CD14-positive monocyte (primary cell): ENCODE data around the gene VPS8. TPM values are rescaled to one million over a fixed set of nuclear protein-coding genes. Genes with fewer than 3 reads are reported as not detected.
A peak's percentile ranks its signal among the peaks of the same experiment; 100 is the strongest.

ENCODE experiments used
- DNase-seq, 3 donors: peaks; one replicate each; pipeline ENCODE4 v3.0.0-alpha.2; 2011 to 2022
- H2AFZ ChIP-seq: 2 replicates; pipeline ENCODE4 v1.6.0; 2012; ENCODE audit warnings: mild to moderate bottlenecking, low read depth, low read length, inconsistent platforms; ENCODE audit not compliant: insufficient read depth, poor library complexity, severe bottlenecking
- H3K27ac ChIP-seq, 2 donors: 1 replicate in 1 of 2; 2 replicates in 1 of 2; pipeline ENCODE4 v1.5.1; 2012 to 2013; ENCODE audit warnings: low read length in 2 of 2, control low read depth in 1 of 2, inconsistent platforms in 1 of 2, low read depth in 1 of 2, mild to moderate bottlenecking in 1 of 2
- H3K27me3 ChIP-seq, 2 donors: one replicate each; pipeline versions ENCODE4 v1.6.0 to v1.6.1; 2011 to 2013; ENCODE audit warnings: low read length in 2 of 2; ENCODE audit not compliant: control insufficient read depth in 2 of 2, insufficient read depth in 2 of 2
- H3K36me3 ChIP-seq, 2 donors: replicated peaks in 1 of 2; 1 replicate in 1 of 2; 2 replicates in 1 of 2; pipeline versions ENCODE4 v1.5.1 to v1.6.1; 2012 to 2013; ENCODE audit warnings: low read length in 2 of 2, control low read depth in 1 of 2, inconsistent platforms in 1 of 2, mild to moderate bottlenecking in 1 of 2; ENCODE audit not compliant: insufficient read depth in 2 of 2, control insufficient read depth in 1 of 2
- H3K4me1 ChIP-seq, 2 donors: 1 replicate in 1 of 2; 2 replicates in 1 of 2; pipeline versions ENCODE4 v1.5.1 to v1.6.1; 2012 to 2013; ENCODE audit warnings: low read length in 2 of 2, control low read depth in 1 of 2, inconsistent platforms in 1 of 2, mild to moderate bottlenecking in 1 of 2, moderate library complexity in 1 of 2; ENCODE audit not compliant: insufficient read depth in 2 of 2, control insufficient read depth in 1 of 2
- H3K4me2 ChIP-seq: replicated peaks from 2 replicates; pipeline ENCODE3; 2012; ENCODE audit warnings: low read length, moderate library complexity, mild to moderate bottlenecking; ENCODE audit not compliant: poor library complexity, severe bottlenecking; ENCODE audit errors: extremely low read depth
- H3K4me3 ChIP-seq, 3 experiments: fragments of 200-600 bp in 1 of 3; sonication (generic) in 1 of 3; replicated peaks in 1 of 3; 1 replicate in 2 of 3; 2 replicates in 1 of 3; pipeline ENCODE4 v1.5.1; 2011 to 2013; ENCODE audit warnings: low read length in 3 of 3, mild to moderate bottlenecking in 3 of 3, control low read depth in 2 of 3, low read depth in 2 of 3, inconsistent platforms in 1 of 3, moderate library complexity in 1 of 3
- H3K79me2 ChIP-seq: 2 replicates; pipeline ENCODE4 v1.6.0; 2012; ENCODE audit warnings: mild to moderate bottlenecking, control low read depth, inconsistent platforms, low read length, moderate library complexity; ENCODE audit not compliant: insufficient read depth
- H3K9ac ChIP-seq: 2 replicates; pipeline ENCODE4 v1.6.0; 2017; ENCODE audit warnings: low read length, mild to moderate bottlenecking; ENCODE audit not compliant: insufficient read depth, poor library complexity, severe bottlenecking
- H3K9me3 ChIP-seq, 2 donors: replicated peaks in 1 of 2; 1 replicate in 1 of 2; 2 replicates in 1 of 2; pipeline versions ENCODE4 v1.5.1 to v1.6.1; 2012 to 2013; ENCODE audit warnings: low read length in 2 of 2, control low read depth in 1 of 2; ENCODE audit not compliant: control insufficient read depth in 1 of 2, insufficient read depth in 1 of 2
- H4K20me1 ChIP-seq: 2 replicates; pipeline ENCODE4 v1.6.0; 2012; ENCODE audit warnings: mild to moderate bottlenecking, low read length, control low read depth, moderate library complexity; ENCODE audit not compliant: insufficient read depth
- H3K27ac Mint-ChIP-seq, 7 donors: one replicate each; pipeline ENCODE4 v1.8.0; 2020; ENCODE audit warnings: mild to moderate bottlenecking in 7 of 7, mixed read lengths in 7 of 7, moderate library complexity in 6 of 7, inconsistent platforms in 2 of 7
- H3K27me3 Mint-ChIP-seq, 3 donors: one replicate each; pipeline ENCODE4 v1.8.0; 2021 to 2022; ENCODE audit warnings: low read depth in 3 of 3, mild to moderate bottlenecking in 3 of 3, mixed read lengths in 3 of 3, moderate library complexity in 3 of 3, inconsistent platforms in 1 of 3
- H3K36me3 Mint-ChIP-seq, 2 donors: one replicate each; pipeline ENCODE4 v1.8.0; 2020; ENCODE audit warnings: mixed read lengths in 2 of 2, inconsistent platforms in 1 of 2, mild to moderate bottlenecking in 1 of 2
- H3K4me1 Mint-ChIP-seq: one replicate; pipeline ENCODE4 v1.8.0; 2020; ENCODE audit warnings: mild to moderate bottlenecking, mixed read lengths
- H3K4me3 Mint-ChIP-seq, 2 donors: one replicate each; pipeline ENCODE4 v1.8.0; 2020; ENCODE audit warnings: mild to moderate bottlenecking in 2 of 2, mixed read lengths in 2 of 2, moderate library complexity in 1 of 2
- H3K9me3 Mint-ChIP-seq, 7 donors: one replicate each; pipeline ENCODE4 v1.8.0; 2020 to 2022; ENCODE audit warnings: mixed read lengths in 7 of 7, mild to moderate bottlenecking in 6 of 7, moderate library complexity in 6 of 7, inconsistent platforms in 2 of 7
- CTCF ChIP-seq: fragments of 200-600 bp; IDR thresholded peaks from one replicate; pipeline ENCODE4 v1.8.0; 2022; ENCODE audit warnings: antibody characterized with exemption, mild to moderate bottlenecking
- WGBS: methylation state at CpG from one replicate; pipeline ENCODE4 v1.1.5; 2013; ENCODE audit warnings: missing lambda C conversion rate; ENCODE audit not compliant: insufficient coverage; 5-methylcytosine and 5-hydroxymethylcytosine counted together
- intact Hi-C, 2 donors: fragments of 100-400 bp; cut with micrococcal nuclease; formaldehyde crosslinking; loops; one replicate each; pipeline versions ENCODE4 v1.15.0 to v1.15.1; 2023
- polyA plus RNA-seq, 3 donors: library from polyadenylated mRNA; depleted of rRNA in 1 of 3; unstranded in 2 of 3; stranded (reverse) in 1 of 3; fragments of 300-500 nt in 2 of 3; fragments of >200 nt in 1 of 3; fragmentation: Illumina TruSeq in 2 of 3; gene quantifications; 1 replicate in 2 of 3; 2 replicates in 1 of 3; pipeline ENCODE4 v1.2.3, GENCODE V29; 2012 to 2021

The VPS8 gene
- polyA plus RNA-seq, 3 donors: 22.0 to 42.3 (median 29.2) TPM

GRCh38 chr3:184868477-184868876 is 56.5 kb downstream of the VPS8 start:
- intact Hi-C loops: no loop called here
- H3K36me3 ChIP-seq: peaks cover 83 to 99% of the 10 kb centered on the region in 2 donors
- peaks cover 5 to 11% of the 10 kb centered on the region in 2 donors for H3K4me1 ChIP-seq
- Mint-ChIP-seq H3K27me3 (no peaks in the 10 kb centered on the region), H3K27ac (no peak overlapping the region), H3K36me3 (peaks cover 76 to 88% of the 10 kb centered on the region in 2 donors), H3K9me3 (no peaks in the 10 kb centered on the region), H3K4me1 (peaks cover 8% of the 10 kb centered on the region), H3K4me3 (no peak overlapping the region)
- no peak for TF ChIP-seq CTCF
- no peak for DNase-seq
- no peak overlapping the region for H3K9ac ChIP-seq
- no CpG with 5 or more reads among the region's 2 CpGs for WGBS
- no peak overlapping the region for H3K27ac ChIP-seq
- H4K20me1 ChIP-seq: no peaks in the 10 kb centered on the region
- no peaks in the 10 kb centered on the region for H3K79me2 ChIP-seq
- no peaks in the 10 kb centered on the region for H3K9me3 ChIP-seq
- H3K27me3 ChIP-seq: no peaks in the 10 kb centered on the region
- H3K4me3 ChIP-seq: no peak overlapping the region
- H2AFZ ChIP-seq: no peak overlapping the region
- no peak overlapping the region for H3K4me2 ChIP-seq

GRCh38 chr3:184872200-184872599 is 60.2 kb downstream of the VPS8 start:
- Mint-ChIP-seq H3K36me3 (peaks cover 77 to 84% of the 10 kb centered on the region in 2 donors), H3K9me3 (no peaks in the 10 kb centered on the region), H3K27ac (peak overlapping the region in 1 of 7 donors; percentile 31), H3K4me1 (no peaks in the 10 kb centered on the region), H3K4me3 (no peak overlapping the region), H3K27me3 (no peaks in the 10 kb centered on the region)
- H3K36me3 ChIP-seq: peaks cover 86 to 99% of the 10 kb centered on the region in 2 donors
- H3K4me2 ChIP-seq: no peak overlapping the region
- H4K20me1 ChIP-seq: no peaks in the 10 kb centered on the region
- intact Hi-C loops: no loop called here
- 63% methylated on average over 4 of the region's 4 CpGs for WGBS
- H3K9me3 ChIP-seq: no peaks in the 10 kb centered on the region
- no peak for TF ChIP-seq CTCF
- H3K9ac ChIP-seq: no peak overlapping the region
- no peaks in the 10 kb centered on the region for H3K4me1 ChIP-seq
- no peak overlapping the region for H3K4me3 ChIP-seq
- no peaks in the 10 kb centered on the region for H3K79me2 ChIP-seq
- DNase-seq: no peak
- no peaks in the 10 kb centered on the region for H3K27me3 ChIP-seq
- no peak overlapping the region for H2AFZ ChIP-seq
- no peak overlapping the region for H3K27ac ChIP-seq
